Bronchial epithelial cell (primary cell): ENCODE data around the gene RSPRY1. TPM values are rescaled to one million over a fixed set of nuclear protein-coding genes. Genes with fewer than 3 reads are reported as not detected.

Experiments used
- DNase-seq: peaks from one replicate; pipeline ENCODE4 v3.0.0-alpha.2; 2010; ENCODE audit warnings: low read depth
- FAIRE-seq: peaks from 2 replicates; lab custom pipeline; 2011; peaks lifted over from hg19 to GRCh38; lab: Jason Lieb, UNC
- H3K27me3 ChIP-seq: 2 replicates; pipeline ENCODE4 v1.5.1; 2011; ENCODE audit warnings: low read length; ENCODE audit not compliant: control insufficient read depth, insufficient read depth
- H3K36me3 ChIP-seq: 2 replicates; pipeline ENCODE4 v1.5.1; 2011; ENCODE audit warnings: low read length; ENCODE audit not compliant: control insufficient read depth, insufficient read depth
- H3K4me3 ChIP-seq: 2 replicates; pipeline ENCODE4 v1.5.1; 2011; ENCODE audit warnings: mild to moderate bottlenecking, low read depth, low read length, control low read depth
- total RNA-seq: library from RNA; depleted of rRNA; stranded (reverse); fragments of >200 nt; gene quantifications from 2 replicates; pipeline ENCODE4 v1.2.1, GENCODE V29; 2014
- TF ChIP-seq, protein P1 (sequence below): IDR thresholded peaks from 2 replicates; pipeline ENCODE4 v1.5.1; 2011; ENCODE audit warnings: mild to moderate bottlenecking, moderate library complexity, low read length, control low read depth, inconsistent platforms; ENCODE audit not compliant: insufficient read depth, severe bottlenecking

Gene RSPRY1
- total RNA-seq, 1 donor from 2014 or later, result 38.7 TPM

DNA sequence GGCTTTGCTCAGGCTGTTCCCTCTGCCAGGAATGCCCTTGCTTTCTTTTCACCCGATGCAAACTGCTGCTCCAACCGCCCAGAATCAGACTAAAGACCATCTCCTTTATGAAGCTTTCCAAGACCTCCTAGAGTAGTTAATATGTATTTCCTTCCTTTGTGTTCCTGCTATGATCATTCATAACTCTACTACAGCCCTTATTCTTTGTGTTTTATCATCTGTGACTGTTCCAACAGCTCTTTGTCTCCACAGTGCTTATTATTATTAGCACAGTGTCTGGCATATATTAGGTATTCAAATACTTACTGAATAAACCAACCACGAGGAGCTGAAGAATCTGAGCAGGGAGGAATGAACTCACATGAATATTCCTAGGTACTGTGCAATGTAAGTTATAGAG lies 7.9 kb upstream of the RSPRY1 start:
- TF ChIP-seq, protein P1, sequence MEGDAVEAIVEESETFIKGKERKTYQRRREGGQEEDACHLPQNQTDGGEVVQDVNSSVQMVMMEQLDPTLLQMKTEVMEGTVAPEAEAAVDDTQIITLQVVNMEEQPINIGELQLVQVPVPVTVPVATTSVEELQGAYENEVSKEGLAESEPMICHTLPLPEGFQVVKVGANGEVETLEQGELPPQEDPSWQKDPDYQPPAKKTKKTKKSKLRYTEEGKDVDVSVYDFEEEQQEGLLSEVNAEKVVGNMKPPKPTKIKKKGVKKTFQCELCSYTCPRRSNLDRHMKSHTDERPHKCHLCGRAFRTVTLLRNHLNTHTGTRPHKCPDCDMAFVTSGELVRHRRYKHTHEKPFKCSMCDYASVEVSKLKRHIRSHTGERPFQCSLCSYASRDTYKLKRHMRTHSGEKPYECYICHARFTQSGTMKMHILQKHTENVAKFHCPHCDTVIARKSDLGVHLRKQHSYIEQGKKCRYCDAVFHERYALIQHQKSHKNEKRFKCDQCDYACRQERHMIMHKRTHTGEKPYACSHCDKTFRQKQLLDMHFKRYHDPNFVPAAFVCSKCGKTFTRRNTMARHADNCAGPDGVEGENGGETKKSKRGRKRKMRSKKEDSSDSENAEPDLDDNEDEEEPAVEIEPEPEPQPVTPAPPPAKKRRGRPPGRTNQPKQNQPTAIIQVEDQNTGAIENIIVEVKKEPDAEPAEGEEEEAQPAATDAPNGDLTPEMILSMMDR, result no peak
- DNase-seq (no peak), FAIRE-seq (no peak)
- Histone ChIP-seq H3K4me3 (no peak overlapping the region), H3K27me3 (no peaks in the 10 kb centered on the region), H3K36me3 (peaks cover 1% of the 10 kb centered on the region)

DNA sequence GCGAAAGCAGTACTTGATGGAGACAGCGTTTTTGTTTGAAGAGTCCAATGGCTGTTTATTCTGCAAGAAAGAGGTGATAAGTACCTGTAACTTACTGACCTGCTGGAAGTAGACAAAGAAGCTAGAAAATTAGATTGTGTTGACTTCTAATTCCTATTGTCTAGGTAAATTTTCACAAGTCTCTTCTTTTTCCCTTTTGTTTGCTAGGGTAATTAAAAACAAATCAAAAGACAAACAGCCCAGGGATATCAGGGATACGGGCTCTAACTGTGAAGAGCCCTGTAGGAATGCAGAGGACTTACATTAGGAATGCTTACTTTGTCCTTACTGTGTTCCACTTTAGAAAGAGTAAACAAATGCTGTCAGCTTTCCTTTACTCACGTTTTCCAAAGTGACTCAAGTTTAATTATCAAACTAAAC lies 7.3 kb upstream of the RSPRY1 start:
- TF ChIP-seq, protein P1, result no peak
- FAIRE-seq, result no peak

GRCh38 chr16:57179215-57179828 lies 6.8 kb upstream of the RSPRY1 start:
- TF ChIP-seq, protein P1, result no peak
- peaks cover 1% of the 10 kb centered on the region for H3K36me3 ChIP-seq
- DNase-seq (no peak), FAIRE-seq (no peak)
- H3K4me3 ChIP-seq, result no peak overlapping the region
- no peaks in the 10 kb centered on the region for H3K27me3 ChIP-seq

More for the DNA sequence above, 7.3 kb upstream of the RSPRY1 start:
- Histone ChIP-seq H3K36me3 (peaks cover 1% of the 10 kb centered on the region), H3K27me3 (no peaks in the 10 kb centered on the region), H3K4me3 (no peak overlapping the region)
- DNase-seq, result peak; percentile 36

- no peaks in the 10 kb centered on the region for H3K36me3 ChIP-seq
- H3K27me3 ChIP-seq, result no peaks in the 10 kb centered on the region
- no peak overlapping the region for H3K4me3 ChIP-seq
- FAIRE-seq (no peak), DNase-seq (no peak)
- TF ChIP-seq, protein P1, result no peak
These were observed 2.0 kb upstream of the RSPRY1 start for GRCh38 chr16:57184113-57184512.

DNA sequence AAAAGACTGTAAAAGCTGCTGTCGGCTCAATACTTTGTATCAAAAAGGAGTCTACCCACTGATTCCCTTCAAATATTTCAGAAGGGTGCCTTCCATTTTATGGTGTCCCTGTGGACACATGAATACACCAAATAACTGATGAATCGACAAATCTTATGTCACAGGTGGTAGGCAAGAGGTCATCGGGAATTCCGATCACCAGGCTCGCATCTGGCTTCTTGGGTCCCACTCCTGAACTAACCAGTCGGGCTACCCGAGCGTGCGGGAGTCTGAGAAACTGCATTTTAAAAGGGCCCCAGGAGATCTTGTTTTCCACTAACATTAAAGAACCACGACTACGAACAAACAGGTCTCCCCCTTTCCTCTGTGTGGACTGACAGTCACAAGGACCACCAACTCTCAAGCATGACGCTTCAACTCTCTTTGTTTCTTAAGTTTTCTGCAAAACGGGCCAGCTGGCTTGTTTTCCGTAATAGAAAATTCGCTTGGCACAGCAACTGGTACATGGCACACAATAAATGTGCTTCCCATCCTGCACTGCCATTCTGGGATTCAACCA lies 1.2 kb upstream of the RSPRY1 start:
- peak overlapping the region; percentile 62 for H3K4me3 ChIP-seq
- no peak for DNase-seq
- no peak for FAIRE-seq
- TF ChIP-seq, protein P1, result no peak
- peaks cover 1% of the 10 kb centered on the region for H3K36me3 ChIP-seq
- H3K27me3 ChIP-seq, result no peaks in the 10 kb centered on the region
